IMR-90 (cell line): ENCODE measurements around the gene CDCP1. TPM values are rescaled to one million over a fixed set of nuclear protein-coding genes. Genes with fewer than 3 reads are reported as not detected.

ENCODE experiments used
- ATAC-seq: fragments of 200-7000 bp; cut with Tn5 transposase; 2 replicates; pipeline ENCODE4 v1.9.1; 2020; ENCODE audit warnings: low read depth, mild to moderate bottlenecking, moderate library complexity
- BruUV-seq: library from RNA; stranded (reverse); fragments of 400-500 nt; replicated peaks from 2 replicates; lab custom pipeline; 2021; lab: Mats Ljungman, UMichigan
- CTCF ChIA-PET: fragments of 300-600 bp; formaldehyde crosslinking; extraction: SDS; loops from one replicate; lab custom pipeline; 2021; ENCODE audit warnings: antibody characterized with exemption; lab: Yijun Ruan, JAX
- POLR2A ChIA-PET: fragments of 300-600 bp; sonication (Branson Sonifier 250); formaldehyde crosslinking; loops from one replicate; lab custom pipeline; 2022; ENCODE audit warnings: antibody characterized with exemption; ENCODE audit not compliant: unreplicated experiment; lab: Charles Lee
- DNase-seq: peaks from one replicate; pipeline ENCODE4 v3.0.0; 2013
- H2AFZ ChIP-seq: replicated peaks from 2 replicates; pipeline ENCODE3; 2013; ENCODE audit warnings: low read length, mild to moderate bottlenecking; ENCODE audit not compliant: poor library complexity
- H2AK5ac ChIP-seq: 2 replicates; pipeline ENCODE4 v1.6.1; 2013; ENCODE audit warnings: low read depth, low read length, inconsistent platforms
- H2AK9ac ChIP-seq: replicated peaks from 2 replicates; pipeline ENCODE3; 2013; ENCODE audit warnings: mild to moderate bottlenecking, low read depth, low read length, moderate library complexity; ENCODE audit not compliant: poor library complexity
- H2BK120ac ChIP-seq: 2 replicates; pipeline ENCODE4 v1.6.1; 2013; ENCODE audit warnings: low read depth, low read length, inconsistent platforms
- H2BK15ac ChIP-seq: 3 replicates; pipeline ENCODE4 v1.6.1; 2013; ENCODE audit warnings: low read depth, low read length, inconsistent platforms
- H2BK20ac ChIP-seq: 2 replicates; pipeline ENCODE4 v1.6.1; 2013; ENCODE audit warnings: low read depth, mild to moderate bottlenecking, inconsistent platforms, low read length, moderate library complexity
- H2BK5ac ChIP-seq: 2 replicates; pipeline ENCODE4 v1.6.1; 2013; ENCODE audit warnings: mild to moderate bottlenecking, low read depth, low read length, inconsistent platforms; ENCODE audit not compliant: poor library complexity, severe bottlenecking
- H3K14ac ChIP-seq: replicated peaks from 2 replicates; pipeline ENCODE4 v1.6.1; 2013; ENCODE audit warnings: low read depth, low read length, inconsistent platforms
- H3K18ac ChIP-seq: 2 replicates; pipeline ENCODE4 v1.6.1; 2013; ENCODE audit warnings: low read depth, low read length, control low read depth
- H3K23ac ChIP-seq: 2 replicates; pipeline ENCODE4 v1.6.1; 2013; ENCODE audit warnings: low read depth, low read length, inconsistent platforms
- H3K27ac ChIP-seq: 2 replicates; pipeline ENCODE4 v1.5.1; 2013; ENCODE audit warnings: mild to moderate bottlenecking, control low read depth, low read length; ENCODE audit not compliant: insufficient read depth
- H3K27me3 ChIP-seq: 2 replicates; pipeline ENCODE4 v1.6.1; 2013; ENCODE audit warnings: low read length; ENCODE audit not compliant: control insufficient read depth, insufficient read depth
- H3K36me3 ChIP-seq: 2 replicates; pipeline ENCODE4 v1.6.1; 2013; ENCODE audit warnings: low read length, mixed read lengths; ENCODE audit not compliant: control insufficient read depth, insufficient read depth
- H3K4ac ChIP-seq: 2 replicates; pipeline ENCODE4 v1.6.1; 2013; ENCODE audit warnings: low read depth, low read length, inconsistent platforms
- H3K4me1 ChIP-seq: 2 replicates; pipeline ENCODE4 v1.6.1; 2013; ENCODE audit warnings: low read length, mixed read lengths; ENCODE audit not compliant: control insufficient read depth, insufficient read depth
- H3K4me2 ChIP-seq: 2 replicates; pipeline ENCODE4 v1.6.1; 2013; ENCODE audit warnings: low read depth, mild to moderate bottlenecking, control low read depth, low read length, moderate library complexity
- H3K4me3 ChIP-seq: 2 replicates; pipeline ENCODE4 v1.5.1; 2013; ENCODE audit warnings: low read depth, mild to moderate bottlenecking, control low read depth, low read length, moderate library complexity; ENCODE audit not compliant: insufficient read depth
- H3K56ac ChIP-seq: 2 replicates; pipeline ENCODE4 v1.6.1; 2013; ENCODE audit warnings: low read length, inconsistent platforms; ENCODE audit not compliant: insufficient read depth; ENCODE audit errors: extremely low read depth
- H3K79me1 ChIP-seq, 2 experiments: 2 replicates each; pipeline ENCODE4 v1.6.1; 2013; ENCODE audit warnings: low read length in 2 of 2, inconsistent platforms in 1 of 2, low read depth in 1 of 2
- H3K9ac ChIP-seq: 2 replicates; pipeline ENCODE4 v1.6.1; 2013; ENCODE audit warnings: low read depth, low read length, control low read depth
- H3K9me1 ChIP-seq: 2 replicates; pipeline ENCODE4 v1.6.1; 2013; ENCODE audit warnings: low read length, inconsistent platforms; ENCODE audit not compliant: insufficient read depth
- H3K9me3 ChIP-seq: 2 replicates; pipeline ENCODE4 v1.6.1; 2013; ENCODE audit warnings: low read length; ENCODE audit not compliant: control insufficient read depth, insufficient read depth
- H4K20me1 ChIP-seq: 2 replicates; pipeline ENCODE4 v1.6.1; 2013; ENCODE audit warnings: low read length, inconsistent platforms; ENCODE audit not compliant: insufficient read depth
- H4K5ac ChIP-seq: 2 replicates; pipeline ENCODE4 v1.6.1; 2013; ENCODE audit warnings: mild to moderate bottlenecking, low read depth, low read length, control low read depth
- H4K8ac ChIP-seq, 2 experiments: 2 replicates each; pipeline ENCODE4 v1.6.1; 2013; ENCODE audit warnings: low read depth in 2 of 2, low read length in 2 of 2, control low read depth in 1 of 2, inconsistent platforms in 1 of 2
- H4K91ac ChIP-seq: 2 replicates; pipeline ENCODE4 v1.6.1; 2013; ENCODE audit warnings: low read depth, low read length, inconsistent platforms; ENCODE audit not compliant: insufficient read depth
- BHLHE40 ChIP-seq: fragments of 150-350 bp; IDR thresholded peaks from 2 replicates; pipeline ENCODE4 v1.6.1; 2016; ENCODE audit warnings: mild to moderate bottlenecking, low read depth, low read length
- FOS ChIP-seq: fragments of 150-350 bp; IDR thresholded peaks from 2 replicates; pipeline ENCODE4 v1.6.1; 2016; ENCODE audit warnings: low read depth, low read length
- RAD21 ChIP-seq: IDR thresholded peaks from 2 replicates; pipeline ENCODE4 v1.6.1; 2012; ENCODE audit warnings: low read length, improper control_type of control experiment
- RFX5 ChIP-seq: IDR thresholded peaks from 2 replicates; pipeline ENCODE4 v1.8.0; 2012; ENCODE audit warnings: low read depth, mild to moderate bottlenecking, low read length, moderate library complexity
- WGBS, 2 experiments: methylation state at CpG; one replicate each; pipeline versions ENCODE4 v1.1.5 to v1.1.7; 2013; ENCODE audit warnings: missing lambda C conversion rate in 2 of 2; ENCODE audit not compliant: insufficient read length in 1 of 2; ENCODE audit errors: extremely low coverage in 2 of 2; 5-methylcytosine and 5-hydroxymethylcytosine counted together
- dilution Hi-C: fragments of 300-500 bp; cut with HindIII; formaldehyde crosslinking; loops from one replicate; pipeline ENCODE4 v1.14.3; 2018; ENCODE audit warnings: low sequenced_read_pairs; ENCODE audit not compliant: unreplicated experiment
- in situ Hi-C: fragments of 300-500 bp; cut with MboI; formaldehyde crosslinking; loops from 3 replicates; pipeline ENCODE4 v1.14.3; 2019; ENCODE audit warnings: low sequenced_read_pairs, inconsistent platforms, mixed read lengths
- intact Hi-C: fragments of 100-400 bp; cut with micrococcal nuclease; formaldehyde crosslinking; loops from 2 replicates; pipeline ENCODE4 v1.10.0; 2022
- polyA plus RNA-seq, 3 experiments: library from polyadenylated mRNA; depleted of rRNA; stranded (reverse); fragments of >200 nt; gene quantifications; 2 replicates each; pipeline ENCODE4 v1.2.3, GENCODE V29; 2012; ENCODE audit warnings: low replicate concordance in 1 of 3
- total RNA-seq: library from RNA; depleted of rRNA; stranded (reverse); fragments of >200 nt; gene quantifications from 2 replicates; pipeline ENCODE4 v1.2.3, GENCODE V29; 2012

Gene CDCP1
- total and polyA plus RNA-seq, 2 of the 4 experiments (the other 2 are of a cell fraction) = 2.5 to 3.8 TPM

DNA sequence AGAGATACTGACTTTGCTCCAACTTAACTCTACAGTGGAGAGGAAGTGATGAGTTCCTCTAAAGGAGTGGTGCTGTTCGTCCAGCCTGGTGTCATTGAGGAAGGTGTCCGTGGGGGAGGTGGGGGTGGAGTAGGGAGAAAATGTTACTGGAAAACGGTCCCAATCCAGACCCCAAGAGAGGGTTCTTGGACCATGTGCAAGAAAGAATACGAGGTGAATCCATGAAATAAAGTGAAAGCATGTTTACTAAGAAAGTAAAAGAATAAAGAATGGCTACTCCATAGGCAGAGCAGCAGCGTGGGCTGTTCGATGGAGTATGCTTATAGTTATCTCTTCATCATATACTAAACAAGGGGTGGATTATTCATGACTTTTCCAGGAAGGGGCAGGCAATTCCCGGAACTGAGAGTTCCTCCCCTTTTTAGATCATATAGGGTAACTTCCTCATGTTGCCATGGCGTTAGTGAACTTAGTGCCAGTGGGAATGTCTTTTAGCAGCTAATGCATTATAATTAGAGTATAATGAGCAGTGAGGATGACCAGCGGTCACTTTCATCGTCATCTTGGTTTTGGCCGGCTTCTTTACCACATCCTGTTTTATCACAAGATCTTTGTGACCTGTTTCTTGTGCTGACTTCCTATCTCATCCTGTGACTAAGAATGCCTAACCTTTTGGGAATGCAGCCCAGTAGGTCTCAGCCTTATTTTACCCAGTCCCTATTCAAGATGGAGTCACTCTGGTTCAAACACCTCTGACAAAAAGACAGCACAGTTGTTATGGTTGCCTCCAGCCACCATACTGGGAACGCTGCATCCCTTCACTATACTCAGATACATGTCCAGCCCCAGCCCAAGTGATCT, 81.4 kb downstream of the CDCP1 start:
- no peak overlapping the region for H3K4me3 ChIP-seq
- H2AFZ ChIP-seq = peak overlapping the region; percentile 17
- CTCF ChIA-PET = interaction anchor here (0.9 kb wide), 1 partner anchor 146 kb away, joined by 3 read pairs; no protein-coding TSS in a partner anchor
- H4K5ac ChIP-seq = peak overlapping the region; percentile 98
- dilution Hi-C loops = no loop called here
- 36% methylated on average over 3 of the region's 12 CpGs; no CpG with 5 or more reads in 1 of the 2 experiments for WGBS, 2 experiments
- peak overlapping the region; percentile 98 for H3K18ac ChIP-seq
- no peaks in the 10 kb centered on the region; the same call in 1 of the 2 replicates for H3K36me3 ChIP-seq
- peak overlapping the region; percentile 96 for H2BK20ac ChIP-seq
- peak overlapping the region; percentile 99 for H2BK5ac ChIP-seq
- H2BK120ac ChIP-seq = peak overlapping the region; percentile 99
- ATAC-seq (peak; percentile 15), DNase-seq (peak; percentile 94)
- intact Hi-C loops = no loop called here
- in situ Hi-C loops = no loop called here
- peak overlapping the region; percentile 97 for H3K23ac ChIP-seq
- peaks cover 26% of the 10 kb centered on the region for H3K9me1 ChIP-seq
- peak overlapping the region; percentile 99 for H3K14ac ChIP-seq
- H2AK9ac ChIP-seq = peak overlapping the region; percentile 42
- peak overlapping the region; percentile 74 for H3K56ac ChIP-seq
- peaks cover 32% of the 10 kb centered on the region for H3K4me1 ChIP-seq
- H3K9ac ChIP-seq = peak overlapping the region; percentile 68
- H3K79me1 ChIP-seq = peaks cover 0 to 25% of the 10 kb centered on the region in 2 experiments; a peak in 2 of 4 replicates
- POLR2A ChIA-PET = no interaction called here
- H4K20me1 ChIP-seq = no peaks in the 10 kb centered on the region
- no peaks in the 10 kb centered on the region for H3K27me3 ChIP-seq
- H3K27ac ChIP-seq = peak overlapping the region; percentile 100
- peak overlapping the region; percentile 98 for H4K8ac ChIP-seq
- peak overlapping the region; percentile 100 for H2BK15ac ChIP-seq
- TF ChIP-seq RFX5 (no peak), BHLHE40 (peak; percentile 21; the same call in 1 of the 2 replicates), RAD21 (no peak), FOS (0 out of 2 replicates have a peak, but pooled peaks have one; percentile 9)
- no peaks in the 10 kb centered on the region for H3K9me3 ChIP-seq
- H3K4ac ChIP-seq = peak overlapping the region; percentile 99
- H3K4me2 ChIP-seq = peak overlapping the region; percentile 30; the same call in 1 of the 2 replicates
- TSS peak; percentile 98 for BruUV-seq
- peak overlapping the region; percentile 100 for H2AK5ac ChIP-seq
- peak overlapping the region; percentile 99 for H4K91ac ChIP-seq
